DMS79 (cell line): ENCODE data around the gene GRIK3.

ENCODE experiments used
- DNase-seq: peaks from one replicate; lab custom pipeline; 2025; lab: John Stamatoyannopoulos, UW

Gene GRIK3

GRCh38 chr1:36761113-36761512 is 273.2 kb downstream of the GRIK3 start:
- no peak for DNase-seq

- DNase-seq = no peak
Observed at GRCh38 chr1:36760081-36760480, 274.2 kb downstream of the GRIK3 start.

DNA sequence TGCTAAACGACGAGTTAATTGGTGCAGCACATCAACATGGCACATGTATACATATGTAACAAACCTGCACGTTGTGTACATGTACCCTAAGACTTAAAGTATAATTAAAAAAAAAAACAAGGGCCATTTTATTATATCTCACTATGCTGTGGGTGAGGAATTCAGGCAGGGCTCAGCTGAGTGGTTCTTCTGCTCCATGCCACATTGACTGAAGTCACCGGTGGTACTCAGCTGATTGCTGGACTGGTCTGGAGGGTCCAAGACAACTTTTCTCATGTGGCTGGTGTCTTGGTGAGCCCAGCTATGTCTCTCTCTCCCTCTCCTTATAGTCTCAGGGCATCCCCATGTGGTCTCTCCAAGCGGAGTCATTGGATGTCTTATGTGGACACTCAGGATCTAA is 275.0 kb downstream of the GRIK3 start:
- no peak for DNase-seq

DNA sequence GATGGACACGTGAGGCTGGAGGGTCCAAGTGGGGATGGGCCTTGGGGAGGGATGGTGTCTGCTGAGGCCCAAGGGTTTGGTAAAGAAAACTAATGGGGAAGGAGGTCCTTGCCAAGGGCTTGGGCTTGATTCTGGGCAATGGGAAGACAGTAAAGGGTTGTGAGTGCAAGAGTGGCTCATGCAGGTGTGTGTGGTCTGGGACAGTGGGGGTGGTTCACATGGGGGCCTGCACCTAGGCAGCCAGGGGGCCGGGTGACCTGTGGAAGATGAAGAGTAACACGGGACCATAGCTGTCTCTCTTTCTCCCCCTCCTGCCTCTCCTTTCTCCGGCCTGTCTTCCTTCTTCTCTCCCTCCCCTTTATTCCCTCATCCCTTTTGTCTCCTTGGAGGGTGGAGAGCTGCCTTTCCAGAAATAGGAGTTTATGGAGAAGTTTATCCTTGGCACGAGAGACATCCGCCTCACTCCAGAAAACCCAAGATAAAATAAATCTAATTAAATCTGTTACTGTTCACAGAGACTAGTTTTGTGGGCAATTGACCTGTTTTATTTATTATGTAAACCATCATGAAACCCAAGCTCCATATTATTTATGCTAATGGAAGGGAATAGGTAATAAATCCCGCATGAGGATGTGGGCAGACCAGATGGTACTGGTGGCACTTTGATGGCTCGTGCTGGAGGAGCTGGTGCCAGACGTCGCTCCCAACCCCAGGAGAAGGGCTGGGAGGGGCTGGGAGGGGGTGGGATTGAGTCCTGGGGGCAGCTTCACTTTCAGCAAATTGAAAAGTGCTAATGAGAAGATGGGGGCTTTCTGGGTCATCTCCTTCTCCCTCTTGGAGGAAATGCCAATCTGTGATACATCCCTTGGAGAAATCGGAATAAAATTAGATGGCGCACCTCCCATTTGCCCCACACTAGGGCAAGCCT is 278.7 kb downstream of the GRIK3 start:
- DNase-seq = no peak

DNA sequence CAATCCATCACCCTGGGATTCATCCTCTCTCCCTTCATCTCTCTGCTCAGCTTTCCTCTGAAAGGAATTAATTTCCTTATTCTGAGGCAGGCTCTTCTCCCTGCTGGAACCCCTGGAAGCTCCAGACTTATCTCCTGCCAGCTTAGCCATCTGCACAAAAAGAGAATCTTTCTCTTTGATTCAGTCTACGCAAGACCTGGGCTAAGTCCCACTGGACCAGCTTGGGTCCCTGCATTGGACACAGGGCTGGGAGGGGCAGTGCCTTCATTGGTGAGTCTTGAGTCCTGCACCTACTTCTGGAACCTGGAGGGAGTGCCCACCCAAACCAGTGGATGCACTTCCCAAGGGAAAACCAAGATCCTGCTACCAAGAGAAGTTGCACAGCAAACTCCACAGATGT is 279.9 kb downstream of the GRIK3 start:
- DNase-seq = no peak

DNA sequence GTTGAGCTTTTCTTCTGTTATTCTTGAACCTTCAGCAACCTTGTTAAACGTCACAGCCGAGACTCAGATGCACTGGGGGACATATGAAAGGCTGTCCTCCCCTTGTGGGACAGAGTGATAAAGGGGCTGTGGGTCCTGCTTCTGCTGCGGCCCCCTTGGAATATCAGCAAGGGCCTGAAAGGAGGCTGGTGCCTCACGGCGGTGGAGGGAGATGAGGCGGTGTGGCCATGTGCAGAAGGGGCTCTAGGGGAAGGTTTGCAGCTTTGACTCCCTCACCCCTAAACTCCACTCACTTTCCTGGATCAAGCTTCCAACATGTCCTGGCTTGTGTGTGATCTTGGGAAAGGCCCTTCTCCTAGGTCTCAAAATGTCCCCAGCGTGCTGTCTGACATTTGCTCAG is 280.9 kb downstream of the GRIK3 start:
- no peak for DNase-seq

DNA sequence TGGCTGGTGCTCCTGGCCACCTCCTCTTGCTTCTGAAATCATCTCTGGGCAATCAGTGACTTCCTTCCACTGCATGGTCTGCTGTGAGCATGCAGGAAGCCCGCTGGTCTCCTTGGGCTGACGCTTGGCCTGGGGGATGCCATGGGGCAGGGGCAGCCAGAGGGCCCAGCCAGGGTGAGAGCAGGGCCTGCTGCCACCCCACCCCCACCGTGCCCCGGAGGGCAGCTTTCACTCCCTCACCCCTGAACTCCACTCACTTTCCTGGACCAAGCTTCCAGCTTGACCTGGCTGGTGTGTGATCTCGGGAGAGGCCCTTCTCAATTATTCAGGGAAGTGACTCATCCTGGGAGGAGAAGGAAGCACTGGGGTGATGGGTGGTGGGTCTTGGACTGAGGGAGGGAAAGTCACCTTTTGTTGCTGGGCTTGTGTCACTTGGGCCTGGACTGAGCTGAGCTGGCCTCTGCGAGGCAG is 281.4 kb downstream of the GRIK3 start:
- no peak for DNase-seq

DNA sequence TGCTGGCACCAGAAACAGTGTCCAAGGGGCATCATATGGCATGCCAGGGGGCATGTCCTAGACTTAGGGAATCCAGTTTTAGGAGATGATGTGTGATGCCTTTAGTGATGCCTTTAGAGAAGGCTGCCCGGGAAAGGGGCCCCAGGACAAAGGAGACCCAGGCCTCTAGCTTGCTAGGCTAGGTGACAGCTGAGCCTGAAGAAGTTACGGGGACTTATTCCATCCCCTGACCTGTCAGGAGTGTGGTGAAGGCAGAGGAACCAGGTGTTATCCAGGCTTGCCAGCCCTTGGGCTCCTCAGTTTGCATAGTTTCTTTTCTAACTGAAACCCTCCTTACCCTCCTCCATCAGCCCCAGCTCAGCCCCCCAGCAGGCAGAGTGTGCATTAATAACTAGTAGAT is 281.9 kb downstream of the GRIK3 start:
- no peak for DNase-seq

GRCh38 chr1:36751525-36751924 is 282.8 kb downstream of the GRIK3 start:
- no peak for DNase-seq

DNA sequence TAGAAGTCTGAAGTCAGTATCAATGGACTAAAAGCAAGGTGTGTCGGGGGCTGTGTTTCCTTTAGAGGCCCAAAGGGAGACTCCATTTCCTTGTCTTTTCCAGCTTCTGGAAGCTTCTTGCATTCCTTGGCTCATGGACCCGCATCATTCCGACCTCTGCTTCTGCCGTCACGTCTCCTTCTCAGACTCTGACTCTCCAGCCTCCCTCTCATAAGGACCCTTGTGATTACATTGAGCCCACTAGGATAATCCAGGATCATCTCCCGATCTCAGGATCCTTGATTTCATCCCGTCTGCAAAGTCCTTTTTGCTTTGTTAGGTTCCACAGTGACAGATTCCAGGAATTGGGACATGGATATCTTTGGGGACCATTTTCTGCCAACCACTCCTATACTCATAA is 285.8 kb downstream of the GRIK3 start:
- no peak for DNase-seq
